ENCODE results near the gene NID1. TPM values are rescaled to one million over a fixed set of nuclear protein-coding genes. Genes with fewer than 3 reads are reported as not detected.

Gene NID1
- total and polyA plus RNA-seq, 2 of the 4 experiments (the other 2 are of a cell fraction): 21.9 to 83.3 TPM

DNA sequence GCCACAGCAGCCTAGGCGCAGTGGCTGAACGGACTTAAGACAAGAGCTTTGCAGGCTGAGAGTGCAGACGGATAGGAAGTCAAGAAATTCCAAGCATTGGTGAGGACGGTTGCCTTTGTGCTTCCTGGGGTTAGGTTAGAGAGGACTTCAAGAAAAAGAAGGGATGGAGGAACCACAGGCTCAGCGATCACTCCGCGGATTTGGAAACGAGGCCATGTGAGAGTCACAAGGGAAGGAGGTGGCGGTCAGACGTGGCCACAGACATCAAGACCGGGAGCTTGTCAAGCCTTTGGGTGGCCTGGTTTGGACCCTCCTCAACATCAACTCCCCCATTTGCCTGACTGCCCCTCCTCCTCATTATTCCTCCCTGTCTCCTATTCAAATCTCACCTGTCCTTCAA, 62.3 kb downstream of the NID1 start:
- no CpG with 5 or more reads among the region's 11 CpGs for WGBS, 2 experiments (ENCODE audit: extremely low coverage in 2 of 2, insufficient read length in 1 of 2)
- no peak overlapping the region for H3K4me2 ChIP-seq (ENCODE audit: low read depth, low read length)
- H2BK5ac ChIP-seq (ENCODE audit: low read depth, low read length, poor library complexity, severe bottlenecking): no peak overlapping the region
- H3K56ac ChIP-seq (ENCODE audit: extremely low read depth, insufficient read depth, low read length): no peak overlapping the region
- no peak overlapping the region for H4K8ac ChIP-seq (ENCODE audit: low read depth in 2 of 2, low read length in 2 of 2)
- no peak for TF ChIP-seq RAD21 (IDR thresholded peaks at IDR 0.05; ENCODE audit: low read length)
- TF ChIP-seq USF2 (IDR thresholded peaks at IDR 0.05; ENCODE audit: low read depth, low read length): no peak
- TF ChIP-seq RFX5 (IDR thresholded peaks at IDR 0.05; ENCODE audit: low read depth, low read length): no peak
- no peak for TF ChIP-seq RCOR1 (IDR thresholded peaks at IDR 0.05; ENCODE audit: insufficient replicate concordance, low read length)
- no peak for TF ChIP-seq BHLHE40 (IDR thresholded peaks at IDR 0.05; ENCODE audit: low read depth, low read length)
- no peak for TF ChIP-seq SMC3 (IDR thresholded peaks at IDR 0.05; ENCODE audit: low read depth, low read length)
- no peak for TF ChIP-seq MAFK (IDR thresholded peaks at IDR 0.05; ENCODE audit: low read depth, low read length)
- TF ChIP-seq CHD1 (IDR thresholded peaks at IDR 0.05; ENCODE audit: low read depth, low read length): no peak
- no peak for TF ChIP-seq POLR2A (IDR thresholded peaks at IDR 0.05; ENCODE audit: low read depth, low read length)
- TF ChIP-seq NFE2L2 (IDR thresholded peaks at IDR 0.05; ENCODE audit: low read depth, low read length): no peak
- TF ChIP-seq ELK1 (IDR thresholded peaks at IDR 0.05; ENCODE audit: borderline replicate concordance, low read depth, low read length): no peak
- no peak for TF ChIP-seq CTCF (conservative IDR thresholded peaks at IDR 0.05; ENCODE audit: low read depth, low read length)
- TF ChIP-seq MXI1 (IDR thresholded peaks at IDR 0.05; ENCODE audit: borderline replicate concordance, low read depth, low read length): no peak
- TF ChIP-seq FOS (IDR thresholded peaks at IDR 0.05; ENCODE audit: low read depth, low read length): no peak
- TF ChIP-seq MAZ (IDR thresholded peaks at IDR 0.05; ENCODE audit: borderline replicate concordance, low read depth, low read length): no peak
- no peak for TF ChIP-seq CEBPB (IDR thresholded peaks at IDR 0.05; ENCODE audit: low read depth, low read length)
- H3K9me1 ChIP-seq (ENCODE audit: insufficient read depth, low read length): peaks cover 9% of the 10 kb centered on the region; the same call in 1 of the 2 replicates
- no peak overlapping the region for H2AK9ac ChIP-seq (replicated peaks; ENCODE audit: low read depth, low read length, poor library complexity)
- DNase-seq: no peak
- peak overlapping the region; percentile 35 for H2AK5ac ChIP-seq (ENCODE audit: low read depth, low read length)
- H3K36me3 ChIP-seq (ENCODE audit: control insufficient read depth, insufficient read depth, low read length): peaks cover 24% of the 10 kb centered on the region
- no peaks in the 10 kb centered on the region for H3K27me3 ChIP-seq (ENCODE audit: control insufficient read depth, insufficient read depth, low read length)
- intact Hi-C loops (cut with micrococcal nuclease): no loop called here
- H3K4me1 ChIP-seq (ENCODE audit: control insufficient read depth, insufficient read depth, low read length): peaks cover 15% of the 10 kb centered on the region
- no peaks in the 10 kb centered on the region for H3K9me3 ChIP-seq (ENCODE audit: control insufficient read depth, insufficient read depth, low read length)
- in situ Hi-C loops (cut with MboI; ENCODE audit: low sequenced_read_pairs): no loop called here
- no peak overlapping the region for H3K9ac ChIP-seq (ENCODE audit: low read depth, low read length)
- H4K20me1 ChIP-seq (ENCODE audit: insufficient read depth, low read length): no peaks in the 10 kb centered on the region
- H2BK120ac ChIP-seq (ENCODE audit: low read depth, low read length): no peak overlapping the region
- H3K18ac ChIP-seq (ENCODE audit: low read depth, low read length): no peak overlapping the region
- H4K5ac ChIP-seq (ENCODE audit: low read depth, low read length): no peak overlapping the region
- no peak for ATAC-seq (ENCODE audit: low read depth)
- no peak overlapping the region for H2AFZ ChIP-seq (replicated peaks; ENCODE audit: low read length, poor library complexity)
- ChIA-PET CTCF (no interaction called here), POLR2A (ENCODE audit: unreplicated experiment) (no interaction called here)
- peaks cover 4 to 17% of the 10 kb centered on the region in 2 experiments; a peak in 3 of 4 replicates for H3K79me1 ChIP-seq (ENCODE audit: low read depth in 1 of 2, low read length in 2 of 2)
- no peak overlapping the region for H2BK15ac ChIP-seq (ENCODE audit: low read depth, low read length)
- H3K23ac ChIP-seq (ENCODE audit: low read depth, low read length): no peak overlapping the region
- no peak overlapping the region for H3K4ac ChIP-seq (ENCODE audit: low read depth, low read length)
- no peak overlapping the region for H3K4me3 ChIP-seq (ENCODE audit: insufficient read depth, low read depth, low read length)
- no peak overlapping the region for H3K27ac ChIP-seq (ENCODE audit: insufficient read depth, low read length)
- H4K91ac ChIP-seq (ENCODE audit: insufficient read depth, low read depth, low read length): no peak overlapping the region
- no peak overlapping the region for H2BK20ac ChIP-seq (ENCODE audit: low read depth, low read length)
- no TSS peak for BruUV-seq (replicated peaks)
- H3K14ac ChIP-seq (replicated peaks; ENCODE audit: low read depth, low read length): no peak overlapping the region
- dilution Hi-C loops (cut with HindIII; ENCODE audit: low sequenced_read_pairs, unreplicated experiment): no loop called here
